Colonic mucosa (tissue), 4 donors: Measurements from ENCODE around the gene TM7SF2. TPM values are rescaled to one million over a fixed set of nuclear protein-coding genes. Genes with fewer than 3 reads are reported as not detected.

ENCODE experiments used
- DNase-seq: peaks from one replicate; pipeline ENCODE4 v3.0.0-alpha.2; 2020
- H3K27ac ChIP-seq: fragments of 200-600 bp; one replicate; pipeline ENCODE4 v1.8.0; 2021
- H3K27me3 ChIP-seq: fragments of 200-600 bp; one replicate; pipeline ENCODE4 v1.8.0; 2021
- H3K36me3 ChIP-seq: fragments of 200-600 bp; one replicate; pipeline ENCODE4 v1.8.0; 2021
- H3K4me1 ChIP-seq: fragments of 200-600 bp; one replicate; pipeline ENCODE4 v1.8.0; 2021; ENCODE audit warnings: mild to moderate bottlenecking
- H3K4me3 ChIP-seq: fragments of 200-600 bp; one replicate; pipeline ENCODE4 v1.8.0; 2021
- H3K9ac ChIP-seq, 2 donors: one replicate each; pipeline ENCODE4 v1.7.0; 2013; ENCODE audit warnings: control low read depth in 2 of 2, low read depth in 2 of 2, low read length in 2 of 2
- H3K9me3 ChIP-seq: fragments of 200-600 bp; one replicate; pipeline ENCODE4 v1.8.0; 2021
- CTCF ChIP-seq: fragments of 200-600 bp; IDR thresholded peaks from one replicate; pipeline ENCODE4 v1.8.0; 2022; ENCODE audit warnings: antibody characterized with exemption, mild to moderate bottlenecking
- intact Hi-C: fragments of 100-400 bp; cut with DNase I; formaldehyde crosslinking; loops from one replicate; pipeline ENCODE4 v1.14.1; 2022
- total RNA-seq, 2 donors: library from RNA; stranded (reverse); fragmentation: NEBNext Ultra II Directional in 1 of 2; extraction: Animal tissue kit (Norgen Biotek cat#: 25700) in 1 of 2; gene quantifications; one replicate each; pipeline ENCODE4 v1.2.1, GENCODE V29; 2021
- donor health status: healthy.
- donor health status: DM: no; HTN: no; CAD: no.
- donor health status: DM: no; HTN: no; CAD: no.

The TM7SF2 gene
- total RNA-seq, 2 donors from 2014 or later: 26.6 to 40.0 TPM

- no peak overlapping the region for H3K4me3 ChIP-seq
- intact Hi-C loops: no loop called here
- no peak overlapping the region for H3K27ac ChIP-seq
- no peak for TF ChIP-seq CTCF
- H3K9me3 ChIP-seq: no peaks in the 10 kb centered on the region
- H3K27me3 ChIP-seq: no peaks in the 10 kb centered on the region
- H3K36me3 ChIP-seq: no peaks in the 10 kb centered on the region
- no peak for DNase-seq
- no peak overlapping the region for H3K9ac ChIP-seq
- peaks cover 10% of the 10 kb centered on the region for H3K4me1 ChIP-seq
Measured at GRCh38 chr11:65107751-65108468, 3.8 kb upstream of the TM7SF2 start.

- H3K9ac ChIP-seq: no peak overlapping the region
- no peak overlapping the region for H3K4me3 ChIP-seq
- DNase-seq: no peak
- H3K9me3 ChIP-seq: no peaks in the 10 kb centered on the region
- intact Hi-C loops: no loop called here
- TF ChIP-seq CTCF: no peak
- no peaks in the 10 kb centered on the region for H3K36me3 ChIP-seq
- H3K27me3 ChIP-seq: no peaks in the 10 kb centered on the region
- no peak overlapping the region for H3K27ac ChIP-seq
- peaks cover 17% of the 10 kb centered on the region for H3K4me1 ChIP-seq
Measured at GRCh38 chr11:65108469-65109123, 3.1 kb upstream of the TM7SF2 start.

GRCh38 chr11:65109231-65110198 is 2.2 kb upstream of the TM7SF2 start:
- Histone ChIP-seq H3K4me3 (no peak overlapping the region), H3K27me3 (no peaks in the 10 kb centered on the region), H3K9me3 (no peaks in the 10 kb centered on the region), H3K27ac (no peak overlapping the region), H3K9ac (no peak overlapping the region), H3K4me1 (peaks cover 19% of the 10 kb centered on the region), H3K36me3 (no peaks in the 10 kb centered on the region)
- no peak for DNase-seq
- no peak for TF ChIP-seq CTCF
- intact Hi-C loops: loop anchor here (10.0 kb wide), 1 partner anchor 145 kb away; no protein-coding TSS in a partner anchor

- intact Hi-C loops: loop anchor here (10.0 kb wide), 1 partner anchor 144 kb away; no protein-coding TSS in a partner anchor
- H3K9ac ChIP-seq: no peak overlapping the region
- peaks cover 19% of the 10 kb centered on the region for H3K4me1 ChIP-seq
- peak; percentile 96 for DNase-seq
- H3K36me3 ChIP-seq: no peaks in the 10 kb centered on the region
- H3K27me3 ChIP-seq: no peaks in the 10 kb centered on the region
- H3K4me3 ChIP-seq: no peak overlapping the region
- H3K27ac ChIP-seq: no peak overlapping the region
- peak; percentile 99 for TF ChIP-seq CTCF
- no peaks in the 10 kb centered on the region for H3K9me3 ChIP-seq
Measured at GRCh38 chr11:65110354-65110861, 1.3 kb upstream of the TM7SF2 start.
